Fibroblast of skin of left biceps (primary cell): ENCODE measurements around the gene HBB.

ENCODE experiments used
- DNase-seq, 2 experiments: peaks; one replicate each; pipeline ENCODE4 v3.0.0-alpha.2; 2013; ENCODE audit warnings: low read depth in 2 of 2

The HBB gene

GRCh38 chr11:5247472-5248192 lies 20.8 kb upstream of the HBB start:
- no peak for DNase-seq

GRCh38 chr11:5246772-5247471 lies 20.1 kb upstream of the HBB start:
- no peak for DNase-seq

- DNase-seq, result no peak
Observed at GRCh38 chr11:5245155-5245554, 18.3 kb upstream of the HBB start.

DNA sequence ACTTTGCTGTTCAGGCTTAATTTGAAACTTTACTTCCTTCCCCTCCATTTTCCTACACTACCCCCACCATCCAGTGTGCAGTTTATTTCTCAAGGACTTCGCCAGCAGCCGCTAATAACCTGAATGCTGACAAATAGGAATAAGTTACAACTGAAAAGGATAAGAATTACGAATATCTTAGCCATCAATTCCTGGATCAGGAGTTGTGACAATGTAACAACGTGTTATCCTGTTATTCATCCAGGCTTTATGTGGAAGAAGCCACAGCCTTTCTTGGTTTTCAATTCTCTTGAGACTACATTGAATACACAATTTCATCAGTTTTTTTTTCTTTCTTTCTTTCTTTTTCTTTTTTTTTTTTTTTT lies 16.9 kb upstream of the HBB start:
- DNase-seq, result no peak

GRCh38 chr11:5242933-5243815 lies 16.3 kb upstream of the HBB start:
- DNase-seq, result no peak

- no peak for DNase-seq
Observed at GRCh38 chr11:5242208-5242607, 15.3 kb upstream of the HBB start.

- DNase-seq, result no peak
Observed at GRCh38 chr11:5241458-5241857, 14.6 kb upstream of the HBB start.

- DNase-seq, result no peak
Observed at GRCh38 chr11:5240458-5240857, 13.6 kb upstream of the HBB start.

DNA sequence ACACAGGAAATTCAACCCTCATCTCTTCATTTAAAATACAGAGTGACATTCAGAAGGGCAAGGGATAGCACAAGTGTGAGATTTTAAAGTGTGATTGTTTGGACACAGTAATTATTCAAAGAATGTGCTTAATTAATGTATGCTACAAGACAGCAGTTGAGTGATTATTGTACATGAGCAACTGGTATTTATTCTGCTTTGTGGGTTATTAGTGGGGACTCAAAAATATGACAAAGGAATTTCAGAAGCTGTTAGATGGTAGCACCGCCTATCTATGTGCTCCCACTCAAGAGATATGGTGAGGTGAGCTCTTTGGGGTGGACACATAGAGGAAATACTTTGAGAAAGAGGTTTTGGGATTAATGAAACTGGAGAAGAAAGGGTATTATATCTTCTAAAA lies 13.2 kb upstream of the HBB start:
- DNase-seq, result no peak

- no peak for DNase-seq
Observed at GRCh38 chr11:5239046-5239445, 12.2 kb upstream of the HBB start.

- no peak for DNase-seq
Observed at GRCh38 chr11:5238486-5238885, 11.6 kb upstream of the HBB start.

GRCh38 chr11:5237420-5237819 lies 10.5 kb upstream of the HBB start:
- no peak for DNase-seq

DNA sequence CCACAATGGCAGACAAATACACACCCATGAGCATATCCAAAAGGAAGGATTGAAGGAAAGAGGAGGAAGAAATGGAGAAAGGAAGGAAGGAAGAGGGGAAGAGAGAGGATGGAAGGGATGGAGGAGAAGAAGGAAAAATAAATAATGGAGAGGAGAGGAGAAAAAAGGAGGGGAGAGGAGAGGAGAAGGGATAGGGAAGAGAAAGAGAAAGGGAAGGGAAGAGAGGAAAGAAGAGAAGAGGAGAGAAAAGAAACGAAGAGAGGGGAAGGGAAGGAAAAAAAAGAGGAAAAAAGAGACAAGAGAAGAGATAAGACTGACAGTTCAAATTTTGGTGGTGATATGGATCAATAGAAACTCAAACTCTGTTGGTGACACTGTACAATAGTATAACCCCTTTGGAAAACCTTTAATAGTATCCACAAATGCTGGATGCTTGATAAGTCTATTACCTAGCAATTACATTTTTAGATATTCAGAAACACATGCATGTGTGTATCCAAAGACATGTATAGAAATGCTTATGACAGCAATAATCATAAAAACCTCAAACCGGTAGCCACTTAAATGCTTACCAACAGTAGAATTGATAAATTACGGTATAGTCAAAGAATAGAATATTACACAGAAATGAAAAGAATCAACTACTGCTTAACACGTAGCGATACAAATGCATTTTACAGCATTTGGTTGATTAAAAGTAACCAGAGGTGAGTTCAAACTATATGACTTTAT lies 8.7 kb upstream of the HBB start:
- DNase-seq, result no peak

DNA sequence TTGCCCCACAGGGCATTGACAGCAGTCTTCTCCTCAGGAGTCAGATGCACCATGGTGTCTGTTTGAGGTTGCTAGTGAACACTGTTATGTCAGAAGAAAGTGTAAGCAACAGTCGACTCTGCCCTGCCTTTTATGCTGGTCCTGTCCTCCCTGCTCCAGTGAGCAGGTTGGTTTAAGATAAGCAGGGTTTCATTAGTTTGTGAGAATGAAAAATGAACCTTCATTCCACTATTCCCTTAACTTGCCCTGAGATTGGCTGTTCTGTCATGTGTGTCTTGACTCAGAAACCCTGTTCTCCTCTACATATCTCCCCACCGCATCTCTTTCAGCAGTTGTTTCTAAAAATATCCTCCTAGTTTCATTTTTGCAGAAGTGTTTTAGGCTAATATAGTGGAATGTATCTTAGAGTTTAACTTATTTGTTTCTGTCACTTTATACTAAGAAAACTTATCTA lies 7.5 kb upstream of the HBB start, which contains the start of gene HBD:
TSS of gene HBD (minus strand) at position 103 of the 454 bp plus-strand sequence. CDS start at position 53, 50 bp downstream.
- no peak for DNase-seq

DNA sequence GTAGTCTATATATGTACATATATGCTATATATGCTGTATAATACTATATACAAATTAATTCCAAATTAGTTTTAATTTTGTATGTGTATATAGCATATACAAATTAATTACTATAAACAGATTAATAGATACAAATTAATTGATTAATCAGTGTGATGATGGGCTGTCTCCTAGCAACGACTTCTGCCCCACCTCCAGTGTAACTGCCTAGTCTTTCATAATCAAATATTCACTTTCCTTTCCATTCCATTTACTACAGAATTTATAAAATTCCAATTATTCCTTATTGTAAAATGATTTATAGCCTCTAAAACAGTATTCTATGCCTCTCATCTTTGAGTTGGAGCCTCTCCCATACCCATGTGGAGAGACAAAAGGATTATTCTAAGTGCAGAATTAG lies 6.4 kb upstream of the HBB start:
- DNase-seq, result no peak

GRCh38 chr11:5232821-5233220 lies 6.0 kb upstream of the HBB start:
- no peak for DNase-seq

- no peak for DNase-seq
Observed at GRCh38 chr11:5232176-5232575, 5.3 kb upstream of the HBB start.

DNA sequence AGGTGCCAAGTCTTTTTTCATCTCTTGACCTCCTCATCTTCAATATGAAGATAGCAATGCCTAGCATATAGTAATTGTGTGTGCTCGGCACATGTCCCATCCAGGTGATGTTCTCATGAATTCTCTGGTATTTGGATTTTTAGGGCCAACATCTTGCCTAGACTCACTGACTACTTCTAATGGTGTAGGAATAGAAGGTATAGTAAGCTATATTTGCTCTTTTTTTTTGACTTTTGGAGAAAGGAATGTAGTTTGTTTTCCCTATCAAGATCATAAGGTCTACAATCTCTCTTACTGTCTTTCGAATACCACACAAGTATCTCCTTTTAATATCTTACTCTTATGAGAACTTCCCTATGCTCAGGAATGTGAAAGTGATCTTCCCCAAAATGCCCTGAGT lies 4.2 kb upstream of the HBB start:
- DNase-seq, result no peak

GRCh38 chr11:5230266-5230665 lies 3.4 kb upstream of the HBB start:
- DNase-seq, result no peak

- DNase-seq, result no peak
Observed at GRCh38 chr11:5229796-5230195, 2.9 kb upstream of the HBB start.

GRCh38 chr11:5229356-5229755 lies 2.5 kb upstream of the HBB start:
- no peak for DNase-seq

- DNase-seq, result no peak
Observed at GRCh38 chr11:5228124-5228523, 1.3 kb upstream of the HBB start.
